ENCODE data around the gene RUBCN.
"Not testable (repeated sequence)": the region's sequence is repeated elsewhere in the genome, so short reads cannot be mapped to it uniquely, and the experiment has no call there.

Gene RUBCN

DNA sequence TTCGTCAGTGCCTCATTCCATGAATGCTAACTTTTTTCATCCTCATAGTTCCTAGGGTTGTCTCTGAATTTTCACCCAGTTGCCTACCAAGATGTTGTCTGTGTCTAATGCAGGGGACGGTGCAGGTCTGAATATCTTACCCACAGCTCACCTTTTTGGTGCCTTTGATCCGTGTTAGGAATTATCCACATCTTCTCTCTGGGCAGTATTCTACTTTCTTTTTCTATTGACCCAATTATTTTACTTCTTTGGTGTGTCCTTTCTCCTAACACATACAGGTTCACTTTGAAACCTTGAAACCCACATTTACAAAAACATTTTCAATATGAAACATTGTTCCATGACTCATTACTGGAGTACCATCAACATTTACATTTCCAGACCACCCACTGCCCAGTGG is 80.6 kb downstream of the RUBCN start:
- not testable (repeated sequence) for H2AK5ac ChIP-seq (ENCODE audit: low read length); H3K4ac ChIP-seq (ENCODE audit: low read depth, low read length); H3K79me2 ChIP-seq (ENCODE audit: control insufficient read depth, insufficient read depth, low read length, poor library complexity); H3K4me3 ChIP-seq (ENCODE audit: low read depth, low read length); H3K14ac ChIP-seq (ENCODE audit: low read length); H3K4me1 ChIP-seq (ENCODE audit: control insufficient read depth in 1 of 2, insufficient read depth in 2 of 2, low read length in 2 of 2); H2BK120ac ChIP-seq (ENCODE audit: insufficient read depth, low read length, poor library complexity); H3K9me3 ChIP-seq (ENCODE audit: insufficient read depth, low read depth, low read length); H3K79me1 ChIP-seq (ENCODE audit: low read length); H2BK12ac ChIP-seq (ENCODE audit: low read length); H3K9ac ChIP-seq (ENCODE audit: low read length); H4K8ac ChIP-seq (ENCODE audit: low read depth, low read length); H3K23ac ChIP-seq (ENCODE audit: low read length); H3K36me3 ChIP-seq (ENCODE audit: control insufficient read depth in 1 of 2, insufficient read depth in 2 of 2, low read length in 2 of 2); H3K4me2 ChIP-seq (ENCODE audit: low read length); H2BK5ac ChIP-seq (ENCODE audit: low read depth, low read length, poor library complexity); H3K18ac ChIP-seq (ENCODE audit: low read length); H3K27me3 ChIP-seq (ENCODE audit: insufficient read depth, low read length); H4K91ac ChIP-seq (ENCODE audit: low read depth, low read length); H3K27ac ChIP-seq (ENCODE audit: low read depth, low read length); H4K12ac ChIP-seq (ENCODE audit: low read depth, low read length); H2AFZ ChIP-seq (ENCODE audit: insufficient read depth, low read length, poor library complexity)
- WGBS (ENCODE audit: extremely low coverage, insufficient coverage, insufficient read length), result no CpG with 5 or more reads among the region's 3 CpGs
- DNase-seq, result peak in 1 of 2 donors; percentile 17

GRCh38 chr3:197654998-197655330 is 81.7 kb downstream of the RUBCN start:
- not testable (repeated sequence) for H2BK120ac ChIP-seq (ENCODE audit: insufficient read depth, low read length, poor library complexity); H3K36me3 ChIP-seq (ENCODE audit: control insufficient read depth in 1 of 2, insufficient read depth in 2 of 2, low read length in 2 of 2); H3K9me3 ChIP-seq (ENCODE audit: insufficient read depth, low read depth, low read length); H2AFZ ChIP-seq (ENCODE audit: insufficient read depth, low read length, poor library complexity); H4K8ac ChIP-seq (ENCODE audit: low read depth, low read length); H3K14ac ChIP-seq (ENCODE audit: low read length); H3K4me1 ChIP-seq (ENCODE audit: control insufficient read depth in 1 of 2, insufficient read depth in 2 of 2, low read length in 2 of 2); H4K91ac ChIP-seq (ENCODE audit: low read depth, low read length); H3K9ac ChIP-seq (ENCODE audit: low read length); H3K79me1 ChIP-seq (ENCODE audit: low read length); H3K18ac ChIP-seq (ENCODE audit: low read length); H4K12ac ChIP-seq (ENCODE audit: low read depth, low read length); DNase-seq; H3K27ac ChIP-seq (ENCODE audit: low read depth, low read length); H2BK5ac ChIP-seq (ENCODE audit: low read depth, low read length, poor library complexity); H3K4me3 ChIP-seq (ENCODE audit: low read depth, low read length); H3K4ac ChIP-seq (ENCODE audit: low read depth, low read length); H3K79me2 ChIP-seq (ENCODE audit: control insufficient read depth, insufficient read depth, low read length, poor library complexity); H3K27me3 ChIP-seq (ENCODE audit: insufficient read depth, low read length); H2AK5ac ChIP-seq (ENCODE audit: low read length); H2BK12ac ChIP-seq (ENCODE audit: low read length); H3K4me2 ChIP-seq (ENCODE audit: low read length); H3K23ac ChIP-seq (ENCODE audit: low read length)
- no CpG with 5 or more reads among the region's 22 CpGs for WGBS (ENCODE audit: extremely low coverage, insufficient coverage, insufficient read length)

GRCh38 chr3:197654090-197654997 is 82.4 kb downstream of the RUBCN start:
- not testable (repeated sequence) for H3K4me1 ChIP-seq (ENCODE audit: control insufficient read depth in 1 of 2, insufficient read depth in 2 of 2, low read length in 2 of 2); H2BK5ac ChIP-seq (ENCODE audit: low read depth, low read length, poor library complexity); H3K79me1 ChIP-seq (ENCODE audit: low read length); H2BK12ac ChIP-seq (ENCODE audit: low read length); H4K91ac ChIP-seq (ENCODE audit: low read depth, low read length); H3K36me3 ChIP-seq (ENCODE audit: control insufficient read depth in 1 of 2, insufficient read depth in 2 of 2, low read length in 2 of 2); H3K79me2 ChIP-seq (ENCODE audit: control insufficient read depth, insufficient read depth, low read length, poor library complexity); H3K18ac ChIP-seq (ENCODE audit: low read length); H3K4ac ChIP-seq (ENCODE audit: low read depth, low read length); H3K14ac ChIP-seq (ENCODE audit: low read length); H3K27me3 ChIP-seq (ENCODE audit: insufficient read depth, low read length); H3K9ac ChIP-seq (ENCODE audit: low read length); H3K23ac ChIP-seq (ENCODE audit: low read length); H4K12ac ChIP-seq (ENCODE audit: low read depth, low read length); H3K27ac ChIP-seq (ENCODE audit: low read depth, low read length); H2BK120ac ChIP-seq (ENCODE audit: insufficient read depth, low read length, poor library complexity); H2AK5ac ChIP-seq (ENCODE audit: low read length); H3K9me3 ChIP-seq (ENCODE audit: insufficient read depth, low read depth, low read length); H2AFZ ChIP-seq (ENCODE audit: insufficient read depth, low read length, poor library complexity)
- peak overlapping the region; percentile 35 for H3K4me2 ChIP-seq (ENCODE audit: low read length)
- DNase-seq, result peak in 1 of 2 donors; percentile 33
- H4K8ac ChIP-seq (ENCODE audit: low read depth, low read length), result peak overlapping the region; percentile 7
- WGBS (ENCODE audit: extremely low coverage, insufficient coverage, insufficient read length), result no CpG with 5 or more reads among the region's 100 CpGs
- H3K4me3 ChIP-seq (ENCODE audit: low read depth, low read length), result peak overlapping the region; percentile 27

DNA sequence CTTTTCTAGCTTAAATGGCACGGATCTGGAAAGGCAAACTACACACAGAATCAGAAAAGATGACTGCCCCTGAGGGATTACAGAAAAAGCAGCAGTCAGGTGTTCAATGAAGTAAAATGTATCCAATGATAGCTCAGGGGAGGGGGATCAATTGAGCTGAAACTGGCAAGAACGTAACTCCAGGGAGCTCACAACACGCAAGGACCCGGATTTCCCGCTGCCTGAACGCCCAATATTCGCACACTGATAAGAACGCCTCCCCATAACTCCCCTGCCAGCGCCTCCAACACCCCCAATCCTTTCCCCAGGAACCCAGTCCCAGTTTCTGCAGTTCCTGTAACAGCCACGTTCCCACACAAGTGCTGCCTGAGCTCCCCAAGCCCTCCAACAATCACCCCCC is 83.8 kb downstream of the RUBCN start:
- H4K91ac ChIP-seq (ENCODE audit: low read depth, low read length); H2AFZ ChIP-seq (ENCODE audit: insufficient read depth, low read length, poor library complexity); H2BK12ac ChIP-seq (ENCODE audit: low read length); H3K27ac ChIP-seq (ENCODE audit: low read depth, low read length); H3K36me3 ChIP-seq (ENCODE audit: control insufficient read depth in 1 of 2, insufficient read depth in 2 of 2, low read length in 2 of 2); H4K8ac ChIP-seq (ENCODE audit: low read depth, low read length); H3K79me1 ChIP-seq (ENCODE audit: low read length); H3K4ac ChIP-seq (ENCODE audit: low read depth, low read length); H3K23ac ChIP-seq (ENCODE audit: low read length); H3K9me3 ChIP-seq (ENCODE audit: insufficient read depth, low read depth, low read length); H4K12ac ChIP-seq (ENCODE audit: low read depth, low read length); H3K79me2 ChIP-seq (ENCODE audit: control insufficient read depth, insufficient read depth, low read length, poor library complexity); H3K18ac ChIP-seq (ENCODE audit: low read length); H3K14ac ChIP-seq (ENCODE audit: low read length); H3K4me2 ChIP-seq (ENCODE audit: low read length); H3K27me3 ChIP-seq (ENCODE audit: insufficient read depth, low read length); H3K4me1 ChIP-seq (ENCODE audit: control insufficient read depth in 1 of 2, insufficient read depth in 2 of 2, low read length in 2 of 2); H2BK5ac ChIP-seq (ENCODE audit: low read depth, low read length, poor library complexity); H2BK120ac ChIP-seq (ENCODE audit: insufficient read depth, low read length, poor library complexity); H3K9ac ChIP-seq (ENCODE audit: low read length); DNase-seq; H3K4me3 ChIP-seq (ENCODE audit: low read depth, low read length); H2AK5ac ChIP-seq (ENCODE audit: low read length): not testable (repeated sequence)
- no CpG with 5 or more reads among the region's 10 CpGs for WGBS (ENCODE audit: extremely low coverage, insufficient coverage, insufficient read length)
